T47D (cell line): ENCODE data around the gene KCNK2.

Source experiments
- DNase-seq, 2 experiments: peaks; one replicate each; pipeline versions ENCODE4 v3.0.0 to v3.0.0-alpha.2; 2011 to 2012; ENCODE audit warnings: low read depth in 1 of 2, low spot score in 1 of 2
- JUND ChIP-seq: IDR thresholded peaks from 2 replicates; pipeline ENCODE4 v1.6.1; 2012; ENCODE audit warnings: low read depth
- in situ Hi-C: cut with HindIII; loops from 2 replicates; pipeline ENCODE4 v1.10.0; 2016; ENCODE audit warnings: low sequenced_read_pairs, low pct_unique_long_range_greater_than_20kb

The KCNK2 gene

GRCh38 chr1:215071078-215071477 lies 11.5 kb upstream of the KCNK2 start:
- no peak for DNase-seq
- in situ Hi-C loops = no loop called here
- TF ChIP-seq JUND = no peak

DNA sequence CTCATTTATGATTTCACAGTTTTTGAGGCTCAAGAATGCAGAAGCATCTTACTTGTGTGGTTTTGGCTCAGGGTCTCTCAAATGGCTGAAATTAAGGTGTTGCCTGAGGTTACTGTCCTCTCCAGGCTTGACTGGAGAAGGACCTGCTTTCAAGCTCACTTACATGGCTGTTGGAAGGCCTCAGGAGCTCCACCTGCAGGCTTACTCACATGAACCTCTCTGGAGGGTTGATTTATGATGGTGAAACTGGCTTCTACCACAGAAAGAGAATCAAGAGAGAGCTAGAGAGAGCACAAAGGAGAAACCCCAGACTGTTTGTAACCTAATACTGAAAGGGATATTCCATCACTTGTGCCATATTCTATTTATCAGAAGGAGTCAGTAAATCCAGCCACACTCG lies 6.2 kb upstream of the KCNK2 start:
- peak; percentile 60 to 91 for DNase-seq
- in situ Hi-C loops = no loop called here

DNA sequence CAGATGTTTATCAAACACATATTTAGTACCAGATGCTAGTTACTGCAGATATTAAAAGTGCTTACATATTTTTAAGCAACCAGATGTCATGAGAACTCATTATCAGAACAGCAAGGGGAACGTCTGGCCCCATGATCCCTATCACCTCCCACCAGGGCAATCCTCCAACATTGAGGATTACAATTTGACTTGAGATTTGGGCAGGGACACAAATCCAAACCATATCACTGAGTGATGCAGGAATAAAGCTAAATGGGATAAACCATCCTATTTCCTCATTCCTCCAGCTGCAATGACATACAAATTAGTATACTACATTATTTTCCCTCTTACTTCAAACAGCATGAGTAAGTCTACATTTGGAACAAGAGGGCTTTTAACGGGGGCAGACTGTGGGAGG lies 3.1 kb upstream of the KCNK2 start:
- in situ Hi-C loops = no loop called here
- no peak for TF ChIP-seq JUND
- DNase-seq = no peak

More for the DNA sequence above, 6.2 kb upstream of the KCNK2 start:
- no peak for TF ChIP-seq JUND

DNA sequence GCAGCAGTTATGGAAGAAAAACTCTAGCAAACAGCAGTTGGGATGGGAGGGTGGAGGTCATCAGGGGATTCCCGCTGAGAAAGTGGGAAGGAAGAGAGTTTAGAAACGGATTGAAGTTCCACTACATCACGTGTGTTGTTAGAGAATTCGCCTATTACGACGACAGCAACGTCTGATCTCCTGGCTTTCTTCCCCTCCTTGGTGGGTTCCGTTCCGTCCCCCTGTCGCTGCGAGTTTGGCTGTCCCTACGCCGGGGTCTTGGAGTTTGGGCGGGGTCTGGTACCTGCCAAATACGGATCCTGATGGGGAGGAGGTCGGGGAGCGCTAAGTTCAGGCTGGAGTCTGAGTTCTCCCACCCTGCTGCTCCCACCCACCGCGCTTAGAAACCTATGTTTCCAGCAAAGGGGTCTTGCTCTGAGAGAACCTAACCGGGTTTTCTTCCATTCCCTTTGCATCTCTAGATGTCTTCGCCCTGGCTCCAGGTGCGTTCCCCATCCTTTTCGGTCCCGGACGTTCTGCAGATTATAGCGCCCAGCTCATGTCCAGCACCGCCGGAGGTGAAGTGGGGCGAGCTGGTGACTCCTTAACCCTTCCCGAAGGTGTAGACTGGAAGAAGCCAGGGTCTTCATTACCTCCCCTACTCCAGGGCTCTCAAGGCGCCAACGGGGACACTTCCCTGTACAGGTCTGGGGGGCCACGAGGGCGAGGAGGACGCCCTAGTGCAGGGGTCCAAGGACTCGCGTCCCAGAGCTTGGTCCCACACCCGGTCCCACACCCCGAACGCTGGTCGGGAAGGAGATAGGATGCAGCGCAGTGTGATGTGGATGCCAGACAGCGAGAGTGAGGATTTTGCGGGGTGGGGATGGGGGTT lies 641 bp upstream of the KCNK2 start:
- in situ Hi-C loops = no loop called here
- DNase-seq = no peak
- TF ChIP-seq JUND = no peak

DNA sequence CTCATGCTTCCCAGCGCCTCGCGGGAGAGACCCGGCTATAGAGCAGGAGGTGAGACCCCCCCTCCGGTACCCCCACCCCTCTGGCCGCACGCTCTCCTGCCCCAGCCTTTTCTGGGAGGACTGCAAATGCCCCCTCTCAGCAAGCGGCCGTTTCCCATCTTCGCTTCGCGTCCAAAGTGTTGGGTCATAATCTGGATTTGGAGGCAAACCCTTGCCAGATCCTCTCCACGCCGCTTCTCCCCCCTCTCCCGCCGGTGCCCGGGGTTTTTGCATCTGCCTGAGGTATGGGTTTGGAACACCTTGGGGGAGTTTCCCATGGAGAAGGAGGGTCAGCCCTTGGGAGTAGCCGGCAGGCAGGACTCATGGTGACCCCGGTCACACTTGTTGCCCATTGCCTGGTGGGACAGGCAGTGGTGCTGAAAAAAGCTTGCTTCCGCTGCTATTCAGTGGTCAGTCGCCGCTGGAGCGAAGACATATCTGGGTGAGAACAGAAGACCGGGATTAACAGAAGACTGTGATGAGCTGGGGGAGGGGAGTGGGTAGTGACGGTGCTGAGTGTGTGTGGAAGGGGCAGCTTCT lies 935 bp downstream of the KCNK2 start:
- no peak for TF ChIP-seq JUND
- in situ Hi-C loops = no loop called here
- DNase-seq = peak; percentile 61 to 80

GRCh38 chr1:215084621-215085020 lies 2.1 kb downstream of the KCNK2 start:
- in situ Hi-C loops = no loop called here
- no peak for DNase-seq
- no peak for TF ChIP-seq JUND

GRCh38 chr1:215087603-215088002 lies 5.1 kb downstream of the KCNK2 start:
- TF ChIP-seq JUND = no peak

GRCh38 chr1:215094381-215094780 lies 11.8 kb downstream of the KCNK2 start:
- in situ Hi-C loops = no loop called here
- TF ChIP-seq JUND = no peak
- DNase-seq = no peak

More at GRCh38 chr1:215087603-215088002, 5.1 kb downstream of the KCNK2 start:
- in situ Hi-C loops = no loop called here
- DNase-seq = no peak

- peak in 1 of 2 experiments; percentile 72 for DNase-seq
- peak; percentile 61; the same call in 1 of the 2 replicates for TF ChIP-seq JUND
- in situ Hi-C loops = no loop called here
Observed at GRCh38 chr1:215095524-215095923, 13.0 kb downstream of the KCNK2 start.

DNA sequence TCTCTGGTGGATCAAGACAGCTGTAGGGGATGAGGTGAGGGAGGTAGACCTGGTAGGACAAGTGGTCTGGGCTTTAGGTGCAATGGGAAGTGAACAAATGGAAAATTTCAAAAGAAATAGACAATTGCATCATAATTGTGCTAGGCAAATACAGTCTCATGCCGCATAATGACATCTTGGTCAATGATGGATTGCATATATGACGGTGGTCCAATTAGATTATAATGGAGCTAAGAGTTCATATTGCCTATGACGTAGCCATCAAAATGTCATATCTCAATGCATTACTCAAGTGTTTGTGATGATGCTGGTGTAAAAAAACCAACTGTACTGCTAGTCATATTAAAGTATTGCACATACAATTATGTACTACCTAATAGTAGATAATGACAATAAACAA lies 19.0 kb downstream of the KCNK2 start:
- in situ Hi-C loops = no loop called here
- no peak for TF ChIP-seq JUND
- DNase-seq = no peak

GRCh38 chr1:215104283-215104682 lies 21.7 kb downstream of the KCNK2 start:
- TF ChIP-seq JUND = no peak
- no peak for DNase-seq
- in situ Hi-C loops = no loop called here

DNA sequence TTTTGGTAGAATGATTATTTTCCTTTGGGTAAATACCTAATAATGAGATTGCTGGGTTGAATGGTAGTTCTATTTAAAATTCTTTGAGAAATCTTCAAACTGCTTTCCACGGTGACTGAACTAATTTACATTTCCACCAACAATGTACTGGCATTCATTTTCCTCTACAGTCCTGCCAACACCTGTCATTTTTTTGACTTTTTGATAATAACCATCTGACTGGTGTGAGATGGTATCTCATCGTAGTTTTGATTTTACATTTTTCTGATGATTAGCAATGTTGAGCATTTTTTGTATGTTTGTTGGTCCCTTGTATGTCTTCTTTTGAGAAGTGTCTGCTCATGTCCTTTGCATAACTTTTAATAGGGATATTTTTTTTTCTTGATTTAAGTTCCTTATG lies 23.5 kb downstream of the KCNK2 start:
- in situ Hi-C loops = no loop called here
- DNase-seq = no peak

DNA sequence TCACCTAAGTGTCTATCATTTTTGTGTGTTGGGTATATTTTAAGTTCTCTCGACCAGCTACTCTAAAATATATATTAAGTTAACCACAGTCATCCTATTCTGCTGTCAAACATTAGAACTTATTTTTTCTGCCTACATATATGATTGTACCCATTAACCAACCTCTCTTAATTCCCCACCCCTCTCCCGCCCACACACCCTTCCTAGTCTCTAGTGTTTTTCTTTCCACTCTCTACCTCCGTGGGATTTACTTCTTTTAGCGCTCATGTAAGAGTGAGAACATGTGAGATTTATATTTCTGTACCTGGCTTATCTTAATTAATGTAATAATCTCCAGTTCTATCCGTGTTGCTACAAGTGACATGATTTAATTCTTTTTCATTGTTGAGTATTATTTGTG lies 26.6 kb downstream of the KCNK2 start:
- in situ Hi-C loops = no loop called here
- DNase-seq = no peak
- no peak for TF ChIP-seq JUND

More for the DNA sequence above, 23.5 kb downstream of the KCNK2 start:
- no peak for TF ChIP-seq JUND

DNA sequence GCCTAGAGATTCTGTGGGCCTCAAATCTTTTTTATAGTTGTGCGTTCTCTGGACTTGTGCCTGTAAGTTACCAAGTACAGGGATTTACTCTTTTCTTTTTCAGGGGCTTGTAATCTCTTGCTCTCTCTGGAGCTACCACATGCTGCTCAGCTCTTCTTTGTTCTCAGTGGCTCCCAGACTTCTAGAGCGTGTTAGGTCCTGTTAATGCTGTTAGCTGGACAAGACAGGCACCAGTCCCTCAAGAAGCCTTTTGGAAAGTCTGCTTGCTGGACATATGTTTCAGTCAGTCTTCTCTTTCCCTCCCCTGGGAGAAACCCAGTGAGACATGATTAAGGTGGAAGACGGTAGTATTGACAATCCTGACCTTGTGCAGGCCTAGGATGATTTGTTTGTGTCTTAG lies 29.4 kb downstream of the KCNK2 start:
- no peak for TF ChIP-seq JUND
- in situ Hi-C loops = no loop called here
- no peak for DNase-seq
